GF-D8 (cell line): Measurements from ENCODE around the gene KIAA1217.
A peak's percentile ranks its signal among the peaks of the same experiment; 100 is the strongest.

Experiments used
- DNase-seq: peaks from one replicate; lab custom pipeline; 2025; lab: John Stamatoyannopoulos, UW

Gene KIAA1217

GRCh38 chr10:24371396-24371795 is 162.5 kb downstream of the KIAA1217 start:
- no peak for DNase-seq

GRCh38 chr10:24374134-24374915 is 165.4 kb downstream of the KIAA1217 start:
- DNase-seq = no peak

GRCh38 chr10:24375510-24375909 is 166.6 kb downstream of the KIAA1217 start:
- DNase-seq = no peak

GRCh38 chr10:24376731-24377130 is 167.8 kb downstream of the KIAA1217 start:
- no peak for DNase-seq

- no peak for DNase-seq
Measured at GRCh38 chr10:24378126-24378920, 169.4 kb downstream of the KIAA1217 start.

- no peak for DNase-seq
Measured at GRCh38 chr10:24381235-24382010, 172.5 kb downstream of the KIAA1217 start.

GRCh38 chr10:24382045-24382444 is 173.1 kb downstream of the KIAA1217 start:
- no peak for DNase-seq

- no peak for DNase-seq
Measured at GRCh38 chr10:24382596-24382978, 173.6 kb downstream of the KIAA1217 start.

GRCh38 chr10:24382979-24383663 is 174.2 kb downstream of the KIAA1217 start:
- DNase-seq = no peak

GRCh38 chr10:24383681-24384106 is 174.8 kb downstream of the KIAA1217 start:
- DNase-seq = peak; percentile 28

GRCh38 chr10:24384954-24385353 is 176.0 kb downstream of the KIAA1217 start:
- no peak for DNase-seq

- DNase-seq = no peak
Measured at GRCh38 chr10:24385776-24386175, 176.8 kb downstream of the KIAA1217 start.

- DNase-seq = no peak
Measured at GRCh38 chr10:24390146-24390700, 181.3 kb downstream of the KIAA1217 start.

- DNase-seq = no peak
Measured at GRCh38 chr10:24390746-24391145, 181.8 kb downstream of the KIAA1217 start.

GRCh38 chr10:24393201-24393600 is 184.3 kb downstream of the KIAA1217 start:
- DNase-seq = no peak

GRCh38 chr10:24394461-24395190 is 185.7 kb downstream of the KIAA1217 start:
- no peak for DNase-seq

GRCh38 chr10:24396396-24396795 is 187.5 kb downstream of the KIAA1217 start:
- DNase-seq = no peak

- DNase-seq = no peak
Measured at GRCh38 chr10:24397662-24398061, 188.7 kb downstream of the KIAA1217 start.

GRCh38 chr10:24404567-24404966 is 195.6 kb downstream of the KIAA1217 start:
- DNase-seq = no peak

- DNase-seq = no peak
Measured at GRCh38 chr10:24405635-24406034, 196.7 kb downstream of the KIAA1217 start.
